Spleen (tissue), 11 donors: Measurements from ENCODE around the gene NBAS. TPM values are rescaled to one million over a fixed set of nuclear protein-coding genes. Genes with fewer than 3 reads are reported as not detected.
"Not testable (repeated sequence)": the region's sequence is repeated elsewhere in the genome, so short reads cannot be mapped to it uniquely, and the experiment has no call there.

Source experiments
- DNase-seq: peaks from one replicate; pipeline ENCODE4 v3.0.0-alpha.2; 2020
- H3K27ac ChIP-seq, 8 donors: fragments of 200-600 bp; sonication (generic) in 7 of 8; 1 replicate in 4 of 8; 2 replicates in 4 of 8; pipeline versions ENCODE4 v1.5.0 to v1.8.0; 2016 to 2021; ENCODE audit warnings: inconsistent platforms in 4 of 8, mild to moderate bottlenecking in 4 of 8, moderate library complexity in 1 of 8
- H3K27me3 ChIP-seq, 7 donors: fragments of 200-600 bp; sonication (generic) in 6 of 7; replicated peaks in 1 of 7; 1 replicate in 4 of 7; 2 replicates in 3 of 7; pipeline versions ENCODE4 v1.5.0 to v1.8.0; 2016 to 2021; ENCODE audit warnings: inconsistent platforms in 3 of 7, mild to moderate bottlenecking in 1 of 7
- H3K36me3 ChIP-seq, 6 donors: fragments of 200-600 bp; sonication (generic) in 5 of 6; 1 replicate in 4 of 6; 2 replicates in 2 of 6; pipeline versions ENCODE4 v1.5.0 to v1.8.0; 2016 to 2021; ENCODE audit warnings: inconsistent platforms in 2 of 6
- H3K4me1 ChIP-seq, 6 donors: fragments of 200-600 bp; sonication (generic) in 5 of 6; 1 replicate in 3 of 6; 2 replicates in 3 of 6; pipeline versions ENCODE4 v1.5.0 to v1.8.0; 2016 to 2021; ENCODE audit warnings: inconsistent platforms in 3 of 6
- H3K4me3 ChIP-seq, 8 donors: fragments of 200-600 bp; sonication (generic) in 7 of 8; 1 replicate in 4 of 8; 2 replicates in 4 of 8; pipeline versions ENCODE4 v1.5.0 to v1.8.0; 2016 to 2021; ENCODE audit warnings: inconsistent platforms in 4 of 8, mild to moderate bottlenecking in 4 of 8, moderate library complexity in 2 of 8
- H3K9me3 ChIP-seq, 8 donors: fragments of 200-600 bp; sonication (generic) in 7 of 8; 1 replicate in 4 of 8; 2 replicates in 4 of 8; pipeline versions ENCODE4 v1.5.0 to v1.8.0; 2016 to 2021; ENCODE audit warnings: inconsistent platforms in 4 of 8
- POLR2A ChIP-seq, 3 donors: fragments of 450-650 bp; IDR thresholded peaks; one replicate each; pipeline ENCODE4 v1.5.1; 2017; ENCODE audit warnings: antibody characterized with exemption in 3 of 3, mild to moderate bottlenecking in 1 of 3
- POLR2AphosphoS5 ChIP-seq, 3 donors: sonication (generic); formaldehyde crosslinking; IDR thresholded peaks; one replicate each; pipeline ENCODE4 v1.5.1; 2017; ENCODE audit warnings: antibody characterized with exemption in 3 of 3
- WGBS, 5 donors: extraction: QIAGEN DNeasy Blood & Tissue Kit in 3 of 5; methylation state at CpG; one replicate each; pipeline versions ENCODE4 v1.1.5 to v1.1.7; 2013 to 2018; 5-methylcytosine and 5-hydroxymethylcytosine counted together
- intact Hi-C: fragments of 100-400 bp; cut with DNase I; formaldehyde crosslinking; loops from one replicate; pipeline ENCODE4 v1.15.0; 2023; ENCODE audit warnings: low total_unique reads
- polyA plus RNA-seq, 3 donors: library from polyadenylated mRNA; stranded (reverse); fragments of 200-250 nt; gene quantifications; one replicate each; pipeline ENCODE4 v1.2.1, GENCODE V29; 2013
- total RNA-seq, 7 donors: library from RNA; depleted of rRNA in 3 of 7; stranded (reverse); fragments of >200 nt in 3 of 7; fragmentation: NEBNext Ultra II Directional in 4 of 7; extraction: Animal tissue kit (Norgen Biotek cat#: 25700) in 4 of 7; gene quantifications; one replicate each; pipeline versions ENCODE4 v1.1.0 to v1.2.1, GENCODE V29; 2016 to 2021
- TF ChIP-seq, protein P1 (sequence below), 11 experiments: fragments of 200-600 bp in 7 of 11; fragments of 450-650 bp in 4 of 11; sonication (generic) in 4 of 11; IDR thresholded peaks in 8 of 11; conservative IDR thresholded peaks in 3 of 11; 1 replicate in 7 of 11; 2 replicates in 4 of 11; pipeline versions ENCODE4 v1.4.0 to v1.8.0; 2016 to 2021; ENCODE audit warnings: antibody characterized with exemption in 11 of 11, inconsistent platforms in 4 of 11, mild to moderate bottlenecking in 1 of 11
- donor health status: healthy with polysubstance abuse.
- donor health status: DM: no; HTN: no; CAD: no; lungs with moderate emphysema.
- donor health status: DM: no; HTN: no; CAD: no.
- donor health status: Bipolar disorder and iron deficiency.
- donor health status: healthy.
- donor health status: DM: no; HTN: no; CAD: no.
- donor health status: DM: yes; HTN: yes; CAD: no.

NBAS gene
- total and polyA plus RNA-seq, 10 donors, result 21.1 to 49.0 (median 40.9) TPM

DNA sequence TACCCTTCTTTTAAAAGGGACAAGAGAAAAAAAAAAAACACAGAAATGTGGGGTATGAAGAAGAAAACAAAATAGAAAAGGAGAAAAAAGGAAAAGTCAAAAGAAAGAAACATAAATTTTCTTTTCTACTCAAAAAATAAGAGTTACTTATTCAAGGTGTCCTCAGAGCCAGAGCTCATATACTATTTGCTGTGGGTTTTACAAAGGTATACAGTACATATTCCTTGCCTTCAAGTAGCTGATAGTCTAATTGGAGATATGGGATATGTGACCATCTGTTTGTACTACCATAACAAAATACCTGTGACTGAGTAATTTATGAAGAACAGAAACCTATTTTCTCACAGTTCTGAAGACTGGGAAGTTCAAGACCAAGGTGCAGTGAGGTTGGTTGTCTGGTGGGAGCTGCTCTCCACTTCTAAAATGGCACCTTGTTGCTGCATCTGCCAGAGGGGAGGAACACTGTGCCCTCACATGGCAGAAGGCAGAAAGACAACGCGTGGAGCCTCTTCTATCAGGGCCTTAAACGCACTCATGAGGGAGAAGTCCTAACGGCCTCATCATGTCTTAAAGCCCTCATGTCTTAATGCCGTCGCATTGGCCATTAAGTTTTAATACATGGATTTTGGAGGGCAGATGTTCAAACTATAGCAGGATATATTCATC lies 33.9 kb downstream of the NBAS start:
- no peak for DNase-seq
- no peak overlapping the region for H3K27ac ChIP-seq
- intact Hi-C loops, result no loop called here
- WGBS, 5 donors, result 93 to 96% (median 95%) methylated on average over 6 of the region's 6 CpGs
- H3K9me3 ChIP-seq, result no peaks in the 10 kb centered on the region
- no peaks in the 10 kb centered on the region for H3K27me3 ChIP-seq
- H3K4me1 ChIP-seq, result no peaks in the 10 kb centered on the region
- no peak overlapping the region for H3K4me3 ChIP-seq
- peaks cover 0 to 82% (median 29%) of the 10 kb centered on the region in 6 donors for H3K36me3 ChIP-seq
- TF ChIP-seq, protein P1, sequence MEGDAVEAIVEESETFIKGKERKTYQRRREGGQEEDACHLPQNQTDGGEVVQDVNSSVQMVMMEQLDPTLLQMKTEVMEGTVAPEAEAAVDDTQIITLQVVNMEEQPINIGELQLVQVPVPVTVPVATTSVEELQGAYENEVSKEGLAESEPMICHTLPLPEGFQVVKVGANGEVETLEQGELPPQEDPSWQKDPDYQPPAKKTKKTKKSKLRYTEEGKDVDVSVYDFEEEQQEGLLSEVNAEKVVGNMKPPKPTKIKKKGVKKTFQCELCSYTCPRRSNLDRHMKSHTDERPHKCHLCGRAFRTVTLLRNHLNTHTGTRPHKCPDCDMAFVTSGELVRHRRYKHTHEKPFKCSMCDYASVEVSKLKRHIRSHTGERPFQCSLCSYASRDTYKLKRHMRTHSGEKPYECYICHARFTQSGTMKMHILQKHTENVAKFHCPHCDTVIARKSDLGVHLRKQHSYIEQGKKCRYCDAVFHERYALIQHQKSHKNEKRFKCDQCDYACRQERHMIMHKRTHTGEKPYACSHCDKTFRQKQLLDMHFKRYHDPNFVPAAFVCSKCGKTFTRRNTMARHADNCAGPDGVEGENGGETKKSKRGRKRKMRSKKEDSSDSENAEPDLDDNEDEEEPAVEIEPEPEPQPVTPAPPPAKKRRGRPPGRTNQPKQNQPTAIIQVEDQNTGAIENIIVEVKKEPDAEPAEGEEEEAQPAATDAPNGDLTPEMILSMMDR (IDR thresholded peaks at IDR 0.05 in 8 of 11, conservative IDR thresholded peaks at IDR 0.05 in 3 of 11), result no peak
- TF ChIP-seq POLR2AphosphoS5 (IDR thresholded peaks at IDR 0.05), result no peak
- TF ChIP-seq POLR2A (IDR thresholded peaks at IDR 0.05), result no peak

DNA sequence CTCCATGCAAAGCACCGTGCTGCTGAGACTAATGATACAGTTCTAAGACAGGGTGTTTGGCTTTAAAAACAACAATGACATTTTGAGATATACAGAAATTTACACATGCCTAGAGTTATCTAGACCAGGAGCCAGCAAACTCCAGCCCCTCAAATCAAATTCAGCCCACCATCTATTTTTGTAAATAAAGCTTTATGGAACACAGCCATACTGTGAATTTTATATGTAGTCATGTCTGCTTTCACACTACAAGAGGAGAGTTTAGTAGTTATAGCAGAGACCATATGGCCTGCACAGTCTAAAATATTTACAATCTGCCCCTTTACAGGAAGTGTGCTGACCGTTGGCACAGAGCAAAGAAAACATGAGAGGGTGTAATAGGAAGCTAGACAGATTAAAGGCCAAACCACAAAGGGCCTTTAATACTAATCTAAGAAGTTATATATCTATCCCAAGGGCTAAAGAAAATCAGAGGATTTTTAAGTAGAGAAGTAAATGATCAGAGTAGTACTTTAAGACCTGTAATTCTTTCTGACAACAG lies 39.4 kb downstream of the NBAS start:
- no peak for DNase-seq
- intact Hi-C loops, result no loop called here
- H3K4me3 ChIP-seq, result no peak overlapping the region
- no peaks in the 10 kb centered on the region for H3K27me3 ChIP-seq
- WGBS, 5 donors, result 62 to 82% (median 72%) methylated on average over 2 of the region's 2 CpGs
- no peaks in the 10 kb centered on the region for H3K9me3 ChIP-seq
- no peaks in the 10 kb centered on the region for H3K4me1 ChIP-seq
- H3K36me3 ChIP-seq, result peaks cover 0 to 65% (median 21%) of the 10 kb centered on the region in 6 donors
- TF ChIP-seq POLR2A (IDR thresholded peaks at IDR 0.05), result no peak
- no peak for TF ChIP-seq POLR2AphosphoS5 (IDR thresholded peaks at IDR 0.05)
- no peak overlapping the region for H3K27ac ChIP-seq

DNA sequence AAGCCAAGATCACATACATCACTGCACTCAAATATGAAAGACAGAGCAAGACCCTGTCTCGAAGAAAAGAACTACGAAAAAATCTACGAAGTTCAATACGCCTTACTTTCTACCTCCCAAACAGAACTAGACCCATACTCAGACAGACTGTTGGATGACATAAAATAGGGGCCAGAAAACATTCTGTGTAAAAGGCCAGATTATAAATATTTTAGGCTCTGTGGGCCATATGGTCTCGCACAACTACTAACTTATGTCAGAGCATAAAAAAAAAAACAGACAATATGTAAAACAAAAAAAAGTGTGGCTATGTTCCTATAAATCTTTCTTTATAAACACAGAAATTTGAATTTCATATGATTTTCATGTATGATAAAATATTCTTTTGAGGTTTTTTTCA lies 40.8 kb downstream of the NBAS start:
- TF ChIP-seq POLR2A (IDR thresholded peaks at IDR 0.05), result no peak
- TF ChIP-seq POLR2AphosphoS5 (IDR thresholded peaks at IDR 0.05), result no peak
- TF ChIP-seq, protein P1 (IDR thresholded peaks at IDR 0.05 in 8 of 11, conservative IDR thresholded peaks at IDR 0.05 in 3 of 11), result no peak
- WGBS, 5 donors, result 97 to 98% (median 97%) methylated on average over 5 of the region's 5 CpGs

DNA sequence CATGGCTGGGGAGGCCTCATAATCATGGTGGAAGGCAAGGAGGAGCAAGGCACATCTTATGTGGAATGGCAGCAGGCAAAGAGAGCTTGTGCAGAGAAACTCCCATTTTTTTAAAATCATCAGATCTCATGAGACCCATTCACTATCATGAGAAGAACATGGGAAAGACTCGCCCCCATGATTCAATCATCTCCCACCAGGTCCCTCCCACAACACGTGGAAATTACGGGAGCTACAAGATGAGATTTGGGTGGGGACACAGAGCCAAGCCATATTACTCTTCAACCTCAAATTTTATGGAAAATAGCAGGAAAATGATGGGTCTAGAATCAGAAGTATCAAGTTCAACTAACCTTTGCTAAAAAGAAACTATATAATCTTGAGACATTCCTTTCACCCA lies 42.4 kb downstream of the NBAS start:
- H3K27me3 ChIP-seq, H3K4me3 ChIP-seq, intact Hi-C loops: not testable (repeated sequence)

More for the DNA sequence above, 40.8 kb downstream of the NBAS start:
- Histone ChIP-seq H3K36me3 (peaks cover 0 to 65% (median 13%) of the 10 kb centered on the region in 6 donors), H3K27ac (no peak overlapping the region), H3K9me3 (no peaks in the 10 kb centered on the region), H3K4me3 (no peak overlapping the region), H3K4me1 (no peaks in the 10 kb centered on the region), H3K27me3 (no peaks in the 10 kb centered on the region)
- intact Hi-C loops, result no loop called here
- DNase-seq, result no peak

DNA sequence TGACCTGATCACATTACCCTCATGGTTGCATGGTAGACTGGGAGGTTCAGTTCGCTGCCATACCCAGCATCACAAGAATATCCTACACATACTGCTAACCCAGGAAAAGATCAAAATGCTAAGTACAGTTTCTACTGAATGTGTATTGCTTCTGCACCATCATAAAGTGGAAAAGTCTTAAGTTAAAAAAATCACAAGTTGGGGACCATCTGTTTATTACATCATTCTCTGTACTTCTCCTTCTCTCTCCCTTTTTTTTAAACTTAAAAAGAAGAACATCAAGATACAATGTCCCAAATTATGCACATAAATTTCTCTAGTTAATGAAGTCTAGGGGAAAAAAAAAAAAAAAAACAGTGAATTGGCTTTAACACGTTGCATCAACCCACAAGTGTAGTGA lies 43.3 kb downstream of the NBAS start:
- WGBS, 5 donors, result 60 to 80% (median 71%) methylated on average over 2 of the region's 2 CpGs
- DNase-seq, result no peak
- intact Hi-C loops, result no loop called here
- H3K4me1 ChIP-seq, result no peaks in the 10 kb centered on the region
- H3K27me3 ChIP-seq, result no peaks in the 10 kb centered on the region
- H3K27ac ChIP-seq, result no peak overlapping the region
- no peaks in the 10 kb centered on the region for H3K9me3 ChIP-seq
- TF ChIP-seq, protein P1 (IDR thresholded peaks at IDR 0.05 in 8 of 11, conservative IDR thresholded peaks at IDR 0.05 in 3 of 11), result no peak
- TF ChIP-seq POLR2AphosphoS5 (IDR thresholded peaks at IDR 0.05) (no peak), POLR2A (IDR thresholded peaks at IDR 0.05) (no peak)
- H3K4me3 ChIP-seq, result no peak overlapping the region
- peaks cover 0 to 60% (median 2%) of the 10 kb centered on the region in 6 donors for H3K36me3 ChIP-seq

More for the DNA sequence above, 42.4 kb downstream of the NBAS start:
- not testable (repeated sequence) for DNase-seq, H3K27ac ChIP-seq, H3K9me3 ChIP-seq, H3K4me1 ChIP-seq
- H3K36me3 ChIP-seq, result peaks cover 0 to 61% (median 9%) of the 10 kb centered on the region in 6 donors
- WGBS, 5 donors, result 96 to 99% (median 97%) methylated on average over 3 of the region's 3 CpGs
